Suppressor macrophage (primary cell): ENCODE data around the gene TSPYL4.

Experiments
- DNase-seq, 4 experiments: peaks; one replicate each; pipeline ENCODE4 v3.0.0-alpha.2; 2020 to 2022

Gene TSPYL4

DNA sequence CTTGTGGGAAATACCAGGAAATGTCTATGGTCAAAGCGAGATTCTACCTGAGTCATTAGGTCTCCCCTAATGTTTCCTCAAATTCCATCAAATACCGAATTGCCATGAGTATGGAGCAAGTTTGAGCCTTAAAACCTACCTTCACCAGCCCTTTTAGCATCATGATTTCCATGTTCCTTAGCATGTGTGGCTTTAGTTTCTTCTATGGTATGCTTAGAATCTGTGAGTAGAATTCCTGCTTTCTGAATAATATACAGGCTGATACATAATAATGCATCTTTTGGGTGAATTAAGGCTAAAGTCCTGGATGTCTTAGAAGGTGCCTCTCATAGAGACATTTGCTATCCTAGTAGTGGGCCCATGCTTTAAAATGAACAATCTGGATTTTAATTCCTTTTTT is 32.0 kb downstream of the TSPYL4 start:
- no peak for DNase-seq

DNA sequence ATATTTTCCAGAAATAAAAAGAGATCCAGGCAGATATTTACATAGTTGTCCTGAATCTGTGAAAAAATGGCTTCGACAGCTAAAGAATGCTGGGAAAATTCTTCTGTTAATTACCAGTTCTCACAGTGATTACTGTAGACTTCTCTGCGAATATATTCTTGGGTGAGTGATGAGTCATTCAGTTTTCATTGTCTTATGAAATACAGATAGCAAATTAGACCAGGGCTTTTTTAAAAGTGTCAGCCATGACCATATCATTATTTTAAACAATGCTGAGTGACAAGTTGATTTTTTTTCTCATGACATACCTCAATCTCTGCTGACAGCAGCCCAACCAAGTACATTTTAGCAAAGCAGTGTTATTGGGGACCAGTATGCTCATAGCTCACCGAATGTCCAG is 32.8 kb downstream of the TSPYL4 start:
- DNase-seq, result no peak

DNA sequence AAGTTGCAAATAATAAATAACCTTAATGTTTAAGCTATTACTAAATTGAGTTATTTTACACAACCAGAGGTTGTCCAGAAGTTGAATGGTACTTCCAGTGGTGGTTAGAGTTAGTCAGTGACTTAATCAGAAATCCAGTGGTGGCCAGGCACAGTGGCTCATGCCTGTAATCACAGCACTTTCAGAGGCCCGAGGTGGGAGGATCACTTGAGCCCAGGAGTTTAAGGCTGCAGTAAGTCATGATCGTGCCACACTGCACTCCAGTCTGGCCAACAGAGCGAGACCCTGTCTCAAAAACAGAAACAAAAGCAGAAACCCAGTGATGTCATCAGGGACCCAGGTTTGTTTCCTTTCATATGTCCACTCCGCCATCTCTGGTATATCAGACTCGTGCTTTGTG is 35.0 kb downstream of the TSPYL4 start:
- DNase-seq, result no peak

DNA sequence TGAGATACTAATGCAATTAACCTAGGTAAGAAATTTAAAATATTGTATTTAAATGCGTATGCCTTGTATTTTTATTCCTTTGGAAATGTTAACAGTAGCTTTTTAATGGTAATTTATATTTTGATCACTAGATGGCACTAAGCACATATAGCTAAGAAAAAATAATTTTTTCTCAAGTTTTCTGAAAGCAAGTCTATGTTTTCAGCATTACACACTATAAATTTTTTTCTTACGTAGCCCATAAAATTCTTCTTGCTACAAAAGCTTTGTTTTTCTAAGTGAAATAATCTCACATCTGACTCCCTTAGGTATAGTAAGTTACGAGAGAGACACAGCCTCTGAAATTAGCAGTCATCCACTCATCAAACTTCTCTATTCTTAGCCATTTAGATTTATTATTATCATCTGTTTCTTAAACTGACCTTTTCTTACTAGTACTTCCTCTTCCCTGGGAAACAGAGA is 35.7 kb downstream of the TSPYL4 start:
- peak in 2 of 4 experiments; percentile 31 to 54 for DNase-seq

DNA sequence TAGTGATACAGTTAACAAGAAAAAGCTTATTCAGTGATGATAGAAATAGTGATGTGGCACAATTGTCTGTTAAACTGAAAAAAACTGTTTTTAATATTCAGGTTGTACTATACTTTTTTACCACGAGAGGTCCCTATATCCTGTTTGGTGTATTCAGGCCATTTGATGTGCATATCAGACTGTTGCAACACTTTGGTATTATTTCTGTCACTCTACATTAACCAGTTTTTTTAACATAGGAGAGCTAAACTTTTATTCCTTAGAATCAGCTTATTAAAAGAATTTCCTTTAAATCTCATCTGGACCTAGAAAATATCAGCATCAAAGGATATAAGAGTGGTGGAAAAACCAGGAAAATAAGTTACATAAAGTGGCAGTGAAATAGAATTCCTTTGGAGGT is 36.8 kb downstream of the TSPYL4 start:
- peak; percentile 5 to 67 (median 36) for DNase-seq

DNA sequence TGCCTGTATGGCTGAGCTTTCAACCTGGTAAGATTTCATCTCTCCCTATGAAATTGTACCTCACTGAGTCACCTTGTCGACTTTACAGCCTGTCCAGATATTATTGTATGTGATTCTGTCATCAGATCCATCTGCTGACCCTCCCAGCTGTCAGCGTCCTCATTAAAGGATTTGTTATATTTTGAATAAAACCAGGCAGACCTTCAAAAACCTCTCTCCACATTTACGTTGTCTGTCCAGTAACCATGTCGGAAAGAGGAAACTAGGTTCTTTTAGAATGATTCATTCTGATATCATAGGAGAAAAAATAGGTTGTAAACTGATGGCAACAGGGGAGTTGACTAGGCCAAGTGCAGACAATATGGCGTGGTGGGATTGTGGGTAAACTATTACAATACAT is 38.5 kb downstream of the TSPYL4 start:
- peak in 1 of 4 experiments; percentile 3 for DNase-seq

DNA sequence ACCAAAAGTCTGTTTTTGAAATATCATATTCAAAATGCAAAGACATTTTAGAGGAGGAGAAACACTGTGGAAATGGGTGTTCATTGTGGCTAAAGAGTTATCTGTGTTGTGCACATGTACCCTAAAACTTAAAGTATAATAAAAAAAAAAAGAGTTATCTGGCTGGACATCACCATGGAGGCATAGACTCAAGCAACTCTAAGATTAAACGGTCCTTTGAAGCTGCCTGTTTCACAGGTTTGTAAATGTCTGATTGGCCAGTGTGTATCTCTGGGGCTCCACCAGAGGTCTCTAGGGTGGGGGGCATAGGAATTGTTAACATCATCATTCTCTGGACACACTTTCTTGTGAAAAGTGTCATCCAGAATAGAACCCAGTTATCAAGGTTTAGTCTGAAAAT is 39.2 kb downstream of the TSPYL4 start:
- no peak for DNase-seq

DNA sequence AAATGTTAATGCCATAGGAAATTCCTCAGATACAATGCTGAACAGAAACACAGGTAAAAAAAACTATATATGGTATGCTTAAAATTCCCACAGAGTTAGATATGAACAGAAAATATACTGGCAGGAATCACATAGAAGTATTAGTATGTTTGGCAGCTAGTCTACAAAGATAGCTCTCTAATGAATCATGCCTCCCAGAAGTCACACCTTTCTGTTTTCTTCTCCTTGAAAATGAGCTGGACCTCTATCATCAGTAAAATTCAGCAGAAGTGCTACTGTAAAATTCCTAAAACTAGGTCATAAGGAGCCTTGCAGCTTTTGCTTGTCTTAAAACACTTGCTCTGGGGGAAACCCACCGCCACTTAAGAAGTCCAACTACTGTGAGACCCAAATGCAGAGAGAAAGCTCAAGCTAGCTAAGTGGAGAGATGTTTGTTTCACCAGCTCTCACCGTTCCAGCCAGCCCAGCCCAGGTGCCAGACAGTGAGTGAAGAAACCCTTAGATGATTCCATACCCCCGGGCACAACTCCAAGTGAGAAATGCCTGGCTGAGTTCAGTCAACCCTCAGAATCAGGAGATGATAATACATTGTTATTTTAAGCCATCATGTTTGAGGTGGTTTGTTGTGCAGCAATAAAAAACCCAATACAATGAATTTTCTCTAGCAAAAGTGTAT is 43.0 kb downstream of the TSPYL4 start:
- DNase-seq, result no peak

DNA sequence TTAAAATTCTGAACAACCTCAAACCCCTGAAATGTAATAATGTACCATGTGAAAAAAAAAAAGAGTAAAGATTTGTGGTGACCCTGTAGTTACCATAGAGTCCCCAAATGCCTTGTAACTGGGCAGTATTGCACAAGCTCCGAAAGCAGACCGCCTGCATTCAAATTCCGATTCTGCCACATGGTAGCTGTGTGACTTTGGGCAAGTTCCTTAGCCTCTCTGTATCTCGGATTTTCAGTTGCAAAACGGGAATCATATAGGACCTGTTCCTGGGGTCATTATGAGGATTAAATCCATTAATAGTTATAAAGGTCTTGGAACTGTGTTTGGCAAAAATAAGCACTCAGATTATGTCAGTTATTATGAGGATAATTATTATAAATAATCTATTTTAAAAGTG is 43.6 kb downstream of the TSPYL4 start:
- DNase-seq, result no peak

DNA sequence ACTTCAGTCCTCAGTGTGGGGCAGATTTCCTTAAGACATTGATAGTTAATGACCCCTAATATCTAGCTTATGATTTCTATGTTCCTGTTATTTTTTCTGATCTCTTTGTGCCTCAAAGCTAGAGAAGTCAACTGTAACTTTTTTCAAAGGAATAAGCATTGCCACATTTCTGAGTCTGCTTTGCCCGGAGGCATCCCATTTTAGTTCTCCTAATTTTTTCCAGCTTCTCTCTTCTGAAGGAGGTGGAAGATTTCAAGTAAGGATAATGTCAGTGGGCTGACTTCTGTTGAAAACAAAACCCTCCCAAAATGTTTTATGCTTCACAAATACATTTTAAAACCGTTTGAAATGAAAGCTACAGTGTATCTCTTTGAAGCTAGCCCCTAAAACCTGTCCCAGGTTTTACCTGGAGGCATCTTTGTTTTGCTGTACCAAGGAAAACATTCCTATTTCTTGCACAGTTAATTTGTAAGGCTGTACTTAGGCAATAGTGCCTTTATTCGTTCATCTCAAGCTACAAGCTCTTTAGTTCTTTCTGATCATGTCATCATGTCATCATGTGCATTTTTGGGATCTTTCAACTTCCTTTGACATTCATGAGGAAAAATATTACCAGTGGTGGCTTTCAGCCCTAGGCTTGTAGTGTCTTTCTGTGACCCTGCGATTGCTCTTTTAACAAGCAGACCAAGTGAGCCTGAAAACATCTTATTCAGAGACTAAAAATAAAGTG is 45.7 kb downstream of the TSPYL4 start:
- no peak for DNase-seq

DNA sequence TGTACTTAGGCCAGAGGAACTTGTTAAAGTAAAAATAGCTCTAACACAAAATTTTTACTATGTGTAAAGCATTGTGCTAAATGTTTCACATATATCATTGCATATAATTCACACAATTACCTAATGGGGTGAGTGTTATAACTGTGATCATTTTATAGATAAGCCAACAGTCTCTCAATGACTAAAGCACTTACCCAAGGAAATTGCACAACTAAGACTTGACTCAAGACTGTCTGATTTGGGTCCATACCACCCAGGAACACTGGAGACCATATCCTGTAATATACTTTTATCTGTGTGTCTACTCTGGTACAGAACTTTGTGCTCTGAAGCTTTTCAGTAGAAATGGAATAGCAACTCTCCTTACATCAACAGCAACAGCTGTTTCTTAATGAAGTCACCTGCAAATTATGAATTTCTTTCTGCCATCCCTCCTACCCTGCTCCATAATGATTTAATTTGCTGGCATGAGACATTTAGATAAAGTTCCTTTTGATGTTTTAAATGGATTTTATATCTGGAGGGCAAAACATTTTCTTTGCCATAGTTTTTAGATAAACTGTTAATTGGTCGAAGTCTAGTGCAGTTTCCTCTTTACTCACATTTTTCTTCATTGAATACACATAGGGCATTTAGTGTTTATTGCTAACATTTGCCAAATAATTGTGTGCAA is 47.5 kb downstream of the TSPYL4 start:
- peak in 2 of 4 experiments; percentile 7 to 8 for DNase-seq

DNA sequence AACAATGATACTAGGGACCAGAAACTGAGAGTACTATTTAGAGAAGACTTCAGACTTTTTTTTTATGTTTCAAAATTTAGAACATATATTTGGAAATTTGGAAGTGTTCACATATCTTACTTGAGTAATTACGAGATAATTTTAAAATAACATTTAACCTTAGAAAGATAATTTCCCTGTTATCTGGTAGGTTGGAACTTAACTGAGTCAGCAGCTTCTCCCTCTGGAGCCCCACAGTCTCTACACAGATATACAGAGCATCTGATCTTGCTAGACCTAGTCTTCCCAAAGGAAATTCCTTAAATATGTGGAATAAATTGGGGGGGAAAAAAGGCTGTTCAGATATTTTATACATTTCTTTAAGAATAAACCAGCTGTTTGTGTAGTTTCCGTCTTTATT is 48.6 kb downstream of the TSPYL4 start:
- no peak for DNase-seq

DNA sequence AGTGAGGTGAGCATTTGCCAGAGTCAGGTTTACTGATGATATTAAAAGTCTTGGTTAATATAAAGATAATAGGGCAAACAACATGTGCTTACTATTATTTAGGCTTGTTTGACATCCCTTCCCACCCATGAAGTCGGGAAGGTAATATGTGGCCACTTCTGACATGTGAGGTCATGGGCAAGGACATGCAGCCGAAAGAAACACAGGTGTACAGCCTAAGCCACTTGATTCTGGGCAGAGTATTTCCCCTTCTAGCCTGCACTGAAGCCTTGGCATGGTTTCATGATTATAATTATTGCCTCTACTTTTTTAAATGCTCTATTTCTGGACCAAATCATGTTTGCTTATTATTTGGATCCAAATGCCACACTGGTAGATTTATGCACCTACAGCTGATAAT is 52.3 kb downstream of the TSPYL4 start:
- no peak for DNase-seq

DNA sequence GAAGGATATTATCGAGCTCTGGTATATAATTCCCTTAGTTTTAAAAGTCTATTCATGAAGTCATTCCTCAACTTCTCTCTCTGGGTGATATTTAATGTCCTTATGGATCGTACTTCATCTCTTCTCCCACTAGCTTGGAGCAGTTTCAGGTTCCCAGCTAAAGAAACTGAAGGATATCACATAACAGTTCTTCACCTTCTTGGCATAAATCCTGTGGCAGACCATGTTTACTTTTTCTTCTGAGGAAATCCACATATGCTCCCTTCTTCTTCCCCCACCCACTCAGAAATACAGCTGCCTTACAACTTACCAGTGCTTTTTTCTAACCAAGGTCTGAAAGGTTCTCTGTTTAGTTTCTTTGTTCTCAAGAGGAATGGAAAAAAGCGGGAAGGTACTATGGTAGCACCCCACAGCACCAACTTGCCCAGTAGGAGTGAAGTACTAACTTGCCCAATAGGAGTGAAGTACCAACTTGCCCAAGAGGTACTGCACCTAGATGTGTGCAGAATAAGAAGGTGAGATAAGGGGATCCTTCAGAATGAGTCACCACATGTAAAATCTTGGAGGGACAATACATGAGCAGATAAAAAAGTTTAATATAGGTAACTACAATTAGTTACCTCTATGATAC is 53.1 kb downstream of the TSPYL4 start:
- no peak for DNase-seq
